Cardiac septum (tissue), 1 donor: Measurements from ENCODE around the gene CTNNBIP1. TPM values are rescaled to one million over a fixed set of nuclear protein-coding genes. Genes with fewer than 3 reads are reported as not detected.

ENCODE experiments used
- DNase-seq: peaks from one replicate; pipeline ENCODE4 v3.0.0-alpha.2; 2020; ENCODE audit warnings: low spot score
- intact Hi-C: fragments of 100-400 bp; cut with DNase I; formaldehyde crosslinking; loops from one replicate; pipeline ENCODE4 v1.14.0; 2022
- total RNA-seq: library from RNA; stranded (reverse); fragmentation: NEBNext Ultra II Directional; extraction: Animal tissue kit (Norgen Biotek cat#: 25700); gene quantifications from one replicate; pipeline ENCODE4 v1.2.1, GENCODE V29; 2021
- donor health status: DM: no; HTN: no; CAD: no.

Gene CTNNBIP1
- total RNA-seq, 1 donor from 2014 or later, result 19.3 TPM

DNA sequence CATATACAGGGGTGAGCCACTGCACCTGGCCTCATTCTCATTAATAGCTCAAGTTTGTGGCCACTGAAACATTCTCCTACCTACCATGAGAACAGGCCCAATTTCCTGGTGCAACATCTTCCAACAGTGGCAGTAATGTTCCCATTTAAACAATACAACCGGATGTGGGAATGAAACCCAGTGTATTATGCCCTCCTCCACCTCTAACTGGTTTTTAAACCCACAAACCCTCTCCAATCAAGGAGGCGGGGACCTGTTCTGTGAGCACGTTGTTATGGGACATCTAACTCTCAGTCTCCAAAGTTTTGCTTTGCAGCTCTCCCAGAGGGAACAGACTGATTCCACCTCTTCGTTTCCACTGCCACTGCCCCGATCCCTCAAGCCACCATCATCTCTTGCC lies 2.6 kb downstream of the CTNNBIP1 start:
- no peak for DNase-seq
- intact Hi-C loops, result no loop called here

DNA sequence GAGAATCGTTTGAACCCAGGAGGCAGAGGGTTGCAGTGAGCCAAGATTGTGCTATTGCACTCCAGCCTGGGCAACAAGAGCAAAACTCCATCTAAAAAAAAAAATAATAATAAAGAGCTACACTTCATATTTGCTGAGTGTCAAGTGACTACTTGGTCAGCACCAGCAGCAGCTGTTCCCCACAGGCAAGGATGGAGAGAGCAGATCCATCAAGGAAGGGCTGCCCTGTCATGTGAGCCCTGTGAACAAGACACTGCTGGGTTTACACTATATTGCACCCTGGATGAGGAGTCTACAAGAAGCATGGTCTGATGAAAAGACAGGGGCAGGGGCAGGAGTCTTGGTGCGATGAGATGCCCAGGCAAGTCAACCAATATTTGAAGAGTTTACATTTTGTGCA lies 3.6 kb downstream of the CTNNBIP1 start:
- intact Hi-C loops, result no loop called here

DNA sequence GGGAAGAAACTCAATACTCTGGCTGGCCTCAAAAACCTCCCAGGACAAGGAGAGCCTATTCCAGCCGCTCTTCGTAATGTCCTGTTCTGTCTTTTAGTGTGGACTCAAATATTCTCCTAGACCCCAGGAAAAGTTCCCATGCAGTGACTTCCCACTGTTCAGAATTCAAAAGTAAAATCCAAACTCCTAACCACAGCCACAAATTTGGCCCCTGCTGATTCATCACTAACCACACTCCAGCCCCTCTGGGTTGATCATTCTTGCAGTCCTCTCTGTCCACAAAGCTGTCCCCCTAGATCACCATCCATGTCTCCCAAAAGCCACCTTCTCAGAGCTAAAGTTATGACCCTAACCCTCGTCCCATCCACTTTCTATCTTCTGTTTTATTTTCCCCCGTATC lies 5.1 kb downstream of the CTNNBIP1 start:
- DNase-seq, result no peak
- intact Hi-C loops, result no loop called here

More for the DNA sequence above, 3.6 kb downstream of the CTNNBIP1 start:
- DNase-seq, result no peak

DNA sequence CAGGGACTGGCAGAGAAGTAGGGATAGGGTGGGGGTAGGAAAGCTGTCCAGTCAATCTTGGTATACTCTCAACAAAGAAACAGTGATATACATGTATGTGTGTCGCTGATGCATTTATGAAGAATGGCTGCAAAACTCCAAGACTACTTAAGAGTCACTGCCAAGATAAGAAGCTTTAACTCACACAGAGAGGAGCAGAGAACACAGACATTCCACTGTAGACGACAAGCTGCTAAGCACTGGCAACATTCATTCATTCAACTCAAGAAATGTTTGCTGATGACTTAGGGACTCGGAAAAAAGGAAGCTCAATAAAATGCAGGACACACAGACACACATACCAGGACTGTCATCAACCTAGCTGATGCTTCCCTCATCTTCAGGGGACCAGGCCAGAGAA lies 5.5 kb downstream of the CTNNBIP1 start:
- intact Hi-C loops, result no loop called here
- DNase-seq, result no peak

DNA sequence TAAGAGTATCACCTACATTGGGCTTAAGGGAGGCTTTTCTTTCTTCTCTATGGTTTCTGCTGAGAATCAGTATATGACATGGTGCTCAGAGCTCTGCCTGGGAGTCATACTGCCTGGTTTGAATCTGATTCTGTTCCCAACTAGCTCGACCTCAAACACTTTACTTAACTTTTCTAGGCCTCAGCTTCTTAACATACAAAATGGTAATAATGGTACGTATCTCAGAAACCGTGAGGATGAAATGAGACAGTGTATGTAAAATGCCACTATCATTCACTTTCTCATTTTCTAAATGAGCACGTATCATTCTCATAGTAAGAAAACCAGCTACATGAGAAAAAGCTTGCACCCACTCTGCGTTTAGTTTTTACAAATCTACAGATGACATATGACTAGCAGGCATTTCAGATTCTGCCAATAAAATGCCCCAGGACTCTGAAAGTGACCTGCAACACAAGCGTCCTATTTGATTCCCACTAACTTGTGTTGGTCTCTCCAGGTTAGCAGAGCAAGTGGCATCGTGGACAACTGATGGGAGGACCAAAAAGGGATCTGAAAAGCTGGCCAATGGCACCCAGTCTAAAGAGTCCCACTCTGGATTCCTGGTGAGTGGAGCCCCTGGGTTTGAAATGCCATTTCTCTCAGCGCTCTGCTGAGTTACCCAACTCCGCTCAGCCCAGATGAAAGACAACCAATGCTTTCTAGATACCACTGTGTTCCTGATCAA lies 6.1 kb downstream of the CTNNBIP1 start:
- no peak for DNase-seq
- intact Hi-C loops, result no loop called here

DNA sequence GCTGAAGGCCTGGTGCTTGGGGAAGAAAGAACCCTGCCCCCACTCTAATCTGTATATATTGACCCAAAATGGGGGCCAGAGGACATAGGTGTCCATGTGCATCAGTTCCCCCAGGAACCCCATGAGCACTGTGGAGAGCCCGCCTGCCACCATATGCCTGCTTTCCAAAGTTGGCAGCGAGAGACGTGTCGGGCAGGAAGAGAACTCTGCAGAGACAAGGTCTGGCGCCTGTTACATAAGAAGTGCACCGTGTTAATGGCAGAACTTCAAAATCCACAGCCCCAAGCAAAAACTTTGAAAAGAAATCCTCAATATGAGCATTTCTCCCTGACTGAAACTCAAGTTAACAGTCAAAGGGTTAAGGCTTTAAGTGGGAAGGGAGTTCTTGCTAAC lies 8.0 kb downstream of the CTNNBIP1 start:
- intact Hi-C loops, result no loop called here
- no peak for DNase-seq

DNA sequence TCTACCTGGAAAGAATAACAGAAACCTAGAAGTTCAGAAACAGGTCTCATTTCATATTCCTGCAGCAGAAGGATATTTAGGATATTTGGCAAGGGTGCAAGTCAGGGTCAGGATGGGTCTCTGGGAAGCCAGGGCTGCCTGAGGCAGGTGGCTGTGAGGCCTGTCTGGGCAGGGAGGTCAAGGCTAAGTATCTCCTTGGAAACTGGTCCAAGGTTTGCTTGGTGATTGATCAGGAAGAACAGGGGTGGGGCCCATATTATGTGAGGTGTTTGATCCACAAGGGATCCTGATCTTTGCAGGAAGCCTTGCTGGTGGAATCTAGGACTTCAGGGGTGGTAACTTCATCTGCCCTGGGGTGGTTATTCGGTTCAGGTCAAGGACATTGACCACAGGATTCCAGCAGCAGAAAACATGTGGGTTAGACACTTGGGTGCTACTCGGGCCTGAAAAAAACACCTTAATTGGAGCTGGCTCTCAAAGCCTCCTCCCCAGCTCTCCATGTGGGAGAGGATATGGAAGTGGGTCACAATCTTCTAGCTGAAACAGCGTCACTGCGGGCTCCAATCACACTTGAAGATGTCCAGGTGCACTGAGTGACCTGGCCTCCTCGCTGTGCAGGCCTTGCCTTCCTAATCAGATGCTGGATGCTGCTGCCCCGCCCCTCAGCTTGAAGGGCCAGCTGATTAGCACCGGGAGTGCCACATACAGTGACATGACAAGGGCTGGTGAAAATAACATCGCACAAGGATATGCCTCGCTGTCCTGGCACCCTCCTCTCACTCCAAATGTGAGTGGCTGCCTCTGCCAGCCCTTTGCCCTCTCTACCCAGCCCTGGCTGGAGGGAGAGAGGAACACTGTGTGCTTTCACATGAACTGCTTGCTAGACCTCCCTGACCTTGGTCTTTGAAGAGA lies 8.7 kb downstream of the CTNNBIP1 start:
- intact Hi-C loops, result no loop called here

DNA sequence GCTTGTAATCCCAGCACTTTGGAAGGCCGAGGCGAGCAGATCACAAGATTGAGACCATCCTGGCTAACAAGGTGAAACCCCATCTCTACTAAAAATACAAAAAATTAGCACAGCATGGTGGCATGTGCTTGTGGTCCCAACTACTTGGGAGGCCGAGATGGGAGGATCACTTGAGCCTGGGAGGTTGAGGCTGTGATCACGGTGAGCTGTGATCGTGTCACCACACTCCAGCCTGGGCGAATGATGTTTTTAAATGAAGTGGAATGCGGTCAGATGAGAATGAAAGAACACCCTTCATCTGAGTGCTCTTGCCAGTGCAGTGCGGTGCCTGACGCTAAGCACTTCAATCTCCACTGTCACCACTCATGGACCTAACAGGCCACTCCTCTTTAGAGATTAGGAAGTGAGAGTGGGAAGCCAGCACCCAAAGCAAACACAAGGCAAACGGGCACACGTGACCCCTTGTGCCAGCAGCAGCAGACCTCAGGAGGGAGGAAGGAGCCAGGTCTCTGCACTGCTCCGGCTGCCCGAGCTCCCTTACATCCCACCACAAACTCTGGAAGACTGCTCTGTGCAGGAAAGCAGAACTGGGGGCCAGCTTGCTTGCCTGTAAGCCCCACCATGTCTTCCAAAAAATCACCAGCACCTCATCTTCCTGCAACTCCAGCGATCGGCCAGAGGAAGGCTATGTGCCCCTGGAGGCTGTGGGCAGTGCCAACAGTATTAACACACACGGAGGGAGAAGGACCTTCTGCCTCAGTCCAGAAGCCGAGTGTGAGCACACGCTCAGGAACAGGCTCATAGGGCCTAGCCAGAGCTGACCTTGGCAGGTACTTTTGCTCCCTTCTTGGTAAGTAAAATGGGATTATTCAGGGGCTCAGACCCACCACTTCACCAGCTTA lies 9.7 kb downstream of the CTNNBIP1 start:
- peak; percentile 91 for DNase-seq
- intact Hi-C loops, result no loop called here

More for the DNA sequence above, 8.7 kb downstream of the CTNNBIP1 start:
- no peak for DNase-seq

DNA sequence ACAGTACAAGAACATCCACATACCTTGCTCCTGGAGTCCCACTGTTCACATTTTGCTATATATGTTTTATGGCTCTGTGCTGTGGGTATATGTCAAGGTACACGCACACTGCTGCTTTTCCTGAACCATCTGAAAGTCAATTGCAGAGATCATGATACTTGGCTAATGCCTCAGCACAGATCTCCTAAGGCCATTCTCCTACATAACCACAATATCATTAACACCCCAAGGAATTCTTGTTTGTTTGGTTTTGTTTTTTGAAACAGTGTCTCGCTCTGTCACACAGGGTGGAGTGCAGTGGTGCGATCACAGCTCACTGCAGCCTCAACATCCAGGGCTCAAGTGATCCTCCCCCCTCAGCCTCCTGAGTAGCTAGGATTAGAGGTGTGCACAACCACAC lies 16.0 kb downstream of the CTNNBIP1 start:
- intact Hi-C loops, result no loop called here
- no peak for DNase-seq

DNA sequence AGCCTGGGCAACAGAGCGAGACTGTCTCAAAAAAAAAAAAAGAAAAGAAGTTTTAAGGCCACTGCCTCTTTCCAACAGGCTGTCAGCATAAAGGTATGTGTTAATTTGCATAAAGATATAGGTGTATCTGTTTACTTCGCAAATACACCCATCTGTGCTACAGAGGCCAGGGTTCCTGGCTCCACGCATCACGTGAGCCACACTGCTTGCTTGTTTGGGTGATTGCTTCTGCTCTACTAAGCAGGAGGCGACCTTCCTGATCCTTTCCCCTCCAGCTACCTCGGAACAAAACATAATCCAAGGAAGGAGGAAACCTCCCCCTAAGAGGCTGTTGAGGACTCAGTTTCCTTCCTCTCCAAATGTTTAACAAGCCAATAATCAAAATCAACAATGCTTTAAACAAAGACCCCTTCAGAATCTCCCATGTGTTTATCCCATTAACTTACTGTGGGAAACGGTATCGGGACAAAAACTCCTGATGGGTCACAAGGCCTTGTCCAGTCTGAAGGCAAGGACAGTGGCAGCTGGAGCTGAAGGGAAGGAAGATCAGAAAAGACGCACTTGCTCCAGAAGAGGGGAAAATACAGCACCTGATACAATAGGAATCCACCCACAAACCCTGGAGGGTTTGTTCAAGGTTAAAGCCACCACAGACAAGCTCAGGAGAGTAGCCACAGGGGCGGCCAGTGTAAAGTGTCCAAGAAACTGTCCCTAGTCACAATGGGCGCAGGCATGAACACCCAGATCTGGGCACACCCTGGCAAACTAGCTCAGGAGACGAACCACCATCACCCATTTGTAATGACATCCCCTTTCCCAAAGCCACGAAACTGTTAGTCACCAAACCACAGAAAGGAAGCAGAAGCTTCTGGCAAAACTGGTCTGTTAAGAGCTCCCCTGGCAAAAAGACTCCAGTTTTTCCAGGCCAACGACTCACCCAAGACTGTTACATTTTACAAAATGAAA lies 17.2 kb downstream of the CTNNBIP1 start:
- DNase-seq, result no peak
- intact Hi-C loops, result no loop called here

DNA sequence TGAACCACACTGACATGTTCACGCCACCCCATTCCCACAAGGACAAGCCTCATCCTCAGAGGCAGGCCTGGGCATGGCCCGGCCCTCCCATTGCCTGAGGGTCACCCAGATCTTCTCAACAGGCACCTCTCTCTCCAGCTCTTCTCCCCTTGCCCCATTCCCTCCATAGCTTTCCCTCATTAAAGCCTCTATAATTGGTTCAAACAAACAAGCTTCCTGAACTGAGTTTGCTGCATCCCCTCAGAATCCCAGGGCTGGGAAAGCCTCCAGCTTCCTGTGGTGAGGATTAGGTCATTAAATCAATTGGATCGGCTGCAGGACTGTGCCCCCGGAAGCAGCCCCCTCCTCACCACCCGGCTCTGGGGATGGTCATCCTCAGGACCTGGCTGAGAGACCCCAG lies 18.9 kb downstream of the CTNNBIP1 start:
- intact Hi-C loops, result no loop called here
- DNase-seq, result no peak

DNA sequence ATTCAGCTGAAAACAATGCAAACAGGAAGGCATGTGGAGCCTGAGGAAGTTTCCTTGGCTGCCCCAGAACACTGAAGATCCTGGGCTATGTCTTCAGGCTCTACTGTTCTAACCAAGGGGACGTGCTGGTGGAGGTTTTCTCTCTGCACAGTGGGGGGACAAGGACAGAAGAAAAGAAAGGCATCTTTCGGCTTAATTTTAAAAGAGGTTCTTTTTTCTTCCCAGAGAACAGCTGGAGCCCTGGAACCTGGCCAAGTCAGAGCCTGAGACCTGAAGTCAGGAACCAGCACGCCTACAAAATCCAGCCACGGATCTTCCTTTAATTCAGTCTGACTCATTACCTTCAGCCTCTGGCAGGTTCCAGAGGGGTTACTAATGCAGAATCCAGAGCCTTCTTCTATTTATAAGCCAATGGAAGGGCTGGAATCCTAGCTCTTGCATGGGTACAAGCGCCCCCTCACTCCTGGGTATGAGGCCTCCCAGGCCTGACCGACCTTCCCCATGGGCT lies 19.8 kb downstream of the CTNNBIP1 start:
- intact Hi-C loops, result no loop called here
- no peak for DNase-seq

DNA sequence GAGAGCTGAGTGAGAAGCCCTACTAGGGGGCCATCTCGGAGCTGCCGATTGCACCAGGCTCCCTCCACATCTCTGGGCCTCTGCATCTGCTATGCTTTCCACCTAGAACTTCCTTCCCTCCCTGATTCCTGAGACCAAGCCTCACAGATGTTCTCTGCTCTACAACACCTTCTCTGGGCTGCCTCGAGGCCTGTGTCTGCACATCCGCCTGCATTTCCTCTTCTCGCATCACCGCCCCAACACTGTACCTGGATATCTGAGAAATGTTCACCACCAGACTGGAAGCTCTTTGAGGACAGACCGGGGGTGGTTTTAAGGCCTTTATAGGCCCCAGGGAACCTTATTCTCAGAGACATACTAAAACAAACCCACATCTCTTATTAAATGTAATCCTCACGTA lies 20.7 kb downstream of the CTNNBIP1 start:
- intact Hi-C loops, result no loop called here
- DNase-seq, result no peak

DNA sequence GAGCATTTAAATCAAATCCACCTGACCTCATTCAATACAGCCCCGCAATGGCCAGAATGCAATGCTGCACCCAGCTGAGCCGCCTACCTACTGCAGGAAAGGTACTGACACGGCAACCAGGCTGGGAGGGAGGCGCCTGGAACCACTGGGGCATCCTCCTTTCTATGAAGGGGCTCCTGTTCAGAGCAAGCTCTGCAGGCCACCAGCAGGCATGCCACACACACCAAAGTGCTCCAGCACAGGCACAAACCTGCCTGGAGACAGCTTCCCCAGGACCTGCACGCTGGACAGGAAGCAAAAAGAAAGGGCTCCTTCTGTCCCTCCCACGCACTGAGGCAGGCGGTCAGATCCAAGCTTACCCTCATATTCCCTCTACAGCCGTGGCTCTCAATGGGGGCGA lies 21.2 kb downstream of the CTNNBIP1 start:
- no peak for DNase-seq

DNA sequence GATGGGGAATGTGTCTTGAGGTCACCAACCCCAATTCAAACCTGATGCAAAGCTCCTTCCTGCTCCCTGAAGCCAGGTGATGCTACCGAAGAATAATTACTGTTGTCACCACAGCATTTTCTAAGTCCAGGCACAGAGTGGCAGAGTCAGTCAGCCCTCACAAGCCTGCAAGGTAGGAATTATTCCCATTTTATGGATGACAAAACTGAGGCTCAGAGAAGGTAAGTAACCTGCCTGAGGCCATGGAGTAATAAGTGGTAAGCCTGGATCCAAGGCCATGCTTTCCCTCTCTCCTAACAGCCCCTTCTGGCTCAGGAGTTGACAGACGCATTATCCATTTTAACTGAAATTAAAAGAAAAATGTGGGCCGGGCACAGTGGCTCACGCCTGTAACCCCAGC lies 23.0 kb downstream of the CTNNBIP1 start:
- intact Hi-C loops, result no loop called here
- DNase-seq, result no peak

More for the DNA sequence above, 21.2 kb downstream of the CTNNBIP1 start:
- intact Hi-C loops, result no loop called here

DNA sequence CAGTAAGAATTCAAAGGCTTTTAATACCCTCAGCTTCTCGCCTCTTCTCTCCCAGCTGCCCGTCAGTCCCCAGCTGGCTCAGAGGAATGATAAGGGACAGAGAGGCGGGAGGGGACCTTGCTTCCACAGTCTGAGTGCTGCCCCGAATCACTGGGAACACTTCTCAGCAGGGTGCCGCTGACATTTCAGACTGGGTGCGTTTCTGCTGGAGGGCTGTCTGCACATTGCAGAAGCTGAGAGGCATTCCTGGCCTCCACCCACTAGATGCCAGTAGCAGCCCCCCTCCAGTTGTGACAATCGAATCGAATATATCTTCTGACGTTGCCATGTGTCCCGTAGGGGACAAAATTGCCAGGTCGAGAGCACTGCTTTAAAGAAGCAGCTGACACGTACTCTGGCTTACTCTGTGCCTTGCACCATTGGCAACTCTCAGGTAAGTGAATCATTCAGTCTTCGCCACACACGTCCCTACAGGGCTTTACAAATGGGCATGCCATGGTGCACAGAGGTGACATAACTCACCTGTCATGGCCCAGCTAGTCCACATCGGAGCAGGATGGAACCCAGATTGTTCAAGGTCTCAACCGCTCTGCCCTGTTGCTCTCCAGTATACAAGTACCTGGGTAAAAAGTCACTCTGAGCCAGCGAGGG lies 23.9 kb downstream of the CTNNBIP1 start:
- intact Hi-C loops, result no loop called here
- DNase-seq, result no peak

DNA sequence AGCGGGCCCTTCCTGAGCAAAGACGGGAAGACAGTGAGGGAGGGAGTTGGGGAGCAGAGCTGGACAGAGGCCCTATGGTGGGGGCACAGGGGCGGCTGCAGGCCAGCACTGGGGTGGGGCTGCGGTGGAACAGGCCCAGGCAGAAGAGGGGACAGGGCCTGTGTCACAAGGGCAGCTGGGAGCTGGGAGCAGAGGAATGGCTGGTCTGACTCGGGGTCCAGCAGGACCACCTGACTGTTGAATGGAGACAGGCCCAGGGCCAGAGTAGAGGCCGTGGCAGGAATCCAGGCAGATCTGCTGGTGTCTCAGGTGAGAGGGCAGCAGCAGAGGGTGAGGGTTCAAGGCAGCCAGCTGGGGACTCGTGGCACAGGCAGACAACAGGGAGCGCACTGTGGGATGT lies 25.3 kb downstream of the CTNNBIP1 start:
- intact Hi-C loops, result no loop called here
- DNase-seq, result no peak
